ENCODE data around the gene OSBPL6.

Gene OSBPL6

GRCh38 chr2:178413472-178414265 is 219.4 kb downstream of the OSBPL6 start:
- no peak for TF ChIP-seq ZFX (IDR thresholded peaks at IDR 0.05; ENCODE audit: borderline replicate concordance)
- TF ChIP-seq, protein P1, sequence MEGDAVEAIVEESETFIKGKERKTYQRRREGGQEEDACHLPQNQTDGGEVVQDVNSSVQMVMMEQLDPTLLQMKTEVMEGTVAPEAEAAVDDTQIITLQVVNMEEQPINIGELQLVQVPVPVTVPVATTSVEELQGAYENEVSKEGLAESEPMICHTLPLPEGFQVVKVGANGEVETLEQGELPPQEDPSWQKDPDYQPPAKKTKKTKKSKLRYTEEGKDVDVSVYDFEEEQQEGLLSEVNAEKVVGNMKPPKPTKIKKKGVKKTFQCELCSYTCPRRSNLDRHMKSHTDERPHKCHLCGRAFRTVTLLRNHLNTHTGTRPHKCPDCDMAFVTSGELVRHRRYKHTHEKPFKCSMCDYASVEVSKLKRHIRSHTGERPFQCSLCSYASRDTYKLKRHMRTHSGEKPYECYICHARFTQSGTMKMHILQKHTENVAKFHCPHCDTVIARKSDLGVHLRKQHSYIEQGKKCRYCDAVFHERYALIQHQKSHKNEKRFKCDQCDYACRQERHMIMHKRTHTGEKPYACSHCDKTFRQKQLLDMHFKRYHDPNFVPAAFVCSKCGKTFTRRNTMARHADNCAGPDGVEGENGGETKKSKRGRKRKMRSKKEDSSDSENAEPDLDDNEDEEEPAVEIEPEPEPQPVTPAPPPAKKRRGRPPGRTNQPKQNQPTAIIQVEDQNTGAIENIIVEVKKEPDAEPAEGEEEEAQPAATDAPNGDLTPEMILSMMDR (IDR thresholded peaks at IDR 0.05), result no peak
- H3K27ac ChIP-seq, result peak overlapping the region; percentile 76

- peak overlapping the region; percentile 76 for H3K27ac ChIP-seq
- TF ChIP-seq ZFX (IDR thresholded peaks at IDR 0.05; ENCODE audit: borderline replicate concordance), result no peak
- TF ChIP-seq, protein P1 (IDR thresholded peaks at IDR 0.05), result peak; percentile 80
Observed at GRCh38 chr2:178414266-178415247, 220.2 kb downstream of the OSBPL6 start.

DNA sequence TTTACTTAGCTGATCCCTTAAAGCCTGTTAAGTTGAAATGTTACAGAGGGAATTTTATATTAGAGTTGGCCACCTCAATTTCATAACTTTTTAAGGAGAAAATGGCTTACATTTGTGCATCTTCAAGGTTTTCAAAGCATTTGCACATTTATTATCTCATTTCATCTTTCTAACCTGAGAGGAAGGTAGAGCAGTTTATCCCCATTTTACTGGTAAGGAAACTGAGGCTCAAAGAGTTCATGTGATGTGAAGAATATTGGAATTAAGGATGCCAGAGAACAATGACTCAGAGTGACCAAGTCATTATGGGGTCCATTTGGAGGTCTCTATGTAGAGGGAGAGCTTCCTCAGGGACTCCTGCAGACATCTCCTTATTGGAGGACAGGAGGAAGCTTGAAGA is 221.7 kb downstream of the OSBPL6 start:
- H3K27ac ChIP-seq, result no peak overlapping the region
- TF ChIP-seq, protein P1 (IDR thresholded peaks at IDR 0.05), result no peak
- no peak for TF ChIP-seq ZFX (IDR thresholded peaks at IDR 0.05; ENCODE audit: borderline replicate concordance)

DNA sequence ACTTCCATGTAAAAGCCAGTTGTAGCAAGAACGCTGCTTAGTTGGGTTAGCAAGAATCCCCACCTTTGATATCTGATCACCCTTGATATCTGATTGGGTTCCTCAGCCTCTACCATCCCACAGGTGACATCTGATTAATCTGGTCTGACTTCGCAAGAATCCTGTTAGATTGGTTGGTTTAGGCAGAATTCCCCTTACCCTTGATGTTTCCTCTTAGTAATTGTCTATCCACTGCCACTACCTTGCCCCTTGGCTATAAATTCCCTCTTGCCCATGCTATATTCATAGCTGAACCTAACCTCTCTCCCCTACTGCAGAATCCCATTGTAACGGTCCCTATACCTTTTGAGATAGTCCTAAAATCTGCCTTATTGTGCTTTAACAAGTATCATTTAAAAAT is 223.6 kb downstream of the OSBPL6 start:
- no peak overlapping the region for H3K27ac ChIP-seq
- no peak for TF ChIP-seq ZFX (IDR thresholded peaks at IDR 0.05; ENCODE audit: borderline replicate concordance)
- TF ChIP-seq, protein P1 (IDR thresholded peaks at IDR 0.05), result no peak

GRCh38 chr2:178418426-178418825 is 224.1 kb downstream of the OSBPL6 start:
- no peak overlapping the region for H3K27ac ChIP-seq
- TF ChIP-seq, protein P1 (IDR thresholded peaks at IDR 0.05), result no peak
- no peak for TF ChIP-seq ZFX (IDR thresholded peaks at IDR 0.05; ENCODE audit: borderline replicate concordance)

GRCh38 chr2:178419123-178419522 is 224.8 kb downstream of the OSBPL6 start:
- H3K27ac ChIP-seq, result no peak overlapping the region
- no peak for TF ChIP-seq ZFX (IDR thresholded peaks at IDR 0.05; ENCODE audit: borderline replicate concordance)
- TF ChIP-seq, protein P1 (IDR thresholded peaks at IDR 0.05), result peak; percentile 25; the same call in 1 of the 2 replicates

All from 22Rv1 (cell line).